ENCODE measurements around the gene RDH11. TPM values are rescaled to one million over a fixed set of nuclear protein-coding genes. Genes with fewer than 3 reads are reported as not detected.

Gene RDH11
- total and polyA plus RNA-seq, 2 donors: 63.8 to 72.1 TPM

GRCh38 chr14:67694791-67695393 is 672 bp downstream of the RDH11 start:
- Histone ChIP-seq H3K36me3 (ENCODE audit: insufficient read depth) (peaks cover 4% of the 10 kb centered on the region), H3K4me3 (ENCODE audit: low read depth, low read length) (peak overlapping the region; percentile 73), H3K4me1 (ENCODE audit: insufficient read depth) (peaks cover 2% of the 10 kb centered on the region), H3K27ac (ENCODE audit: low read depth) (peak overlapping the region; percentile 41)
- DNase-seq (ENCODE audit: extremely low spot score): peak; percentile 37
- WGBS: 2% methylated on average over 21 of the region's 21 CpGs

- peaks cover 6% of the 10 kb centered on the region for H3K36me3 ChIP-seq (ENCODE audit: insufficient read depth)
- H3K4me1 ChIP-seq (ENCODE audit: insufficient read depth): peaks cover 2% of the 10 kb centered on the region
- WGBS: 97% methylated on average over 4 of the region's 4 CpGs
- no peak overlapping the region for H3K27ac ChIP-seq (ENCODE audit: low read depth)
- no peak overlapping the region for H3K4me3 ChIP-seq (ENCODE audit: low read depth, low read length)
- no peak for DNase-seq (ENCODE audit: extremely low spot score)
These were observed 5.6 kb downstream of the RDH11 start for GRCh38 chr14:67690011-67690410.

GRCh38 chr14:67683842-67684241 is 11.7 kb downstream of the RDH11 start:
- peaks cover 2% of the 10 kb centered on the region for H3K36me3 ChIP-seq (ENCODE audit: insufficient read depth)
- H3K27ac ChIP-seq (ENCODE audit: low read depth): no peak overlapping the region
- no peak overlapping the region for H3K4me3 ChIP-seq (ENCODE audit: low read depth, low read length)
- DNase-seq (ENCODE audit: extremely low spot score): no peak
- H3K4me1 ChIP-seq (ENCODE audit: insufficient read depth): no peaks in the 10 kb centered on the region

GRCh38 chr14:67680941-67681340 is 14.6 kb downstream of the RDH11 start:
- H3K27ac ChIP-seq (ENCODE audit: low read depth): no peak overlapping the region
- no peaks in the 10 kb centered on the region for H3K36me3 ChIP-seq (ENCODE audit: insufficient read depth)
- no peaks in the 10 kb centered on the region for H3K4me1 ChIP-seq (ENCODE audit: insufficient read depth)
- no peak for DNase-seq (ENCODE audit: extremely low spot score)
- 75% methylated on average over 2 of the region's 2 CpGs for WGBS
- H3K4me3 ChIP-seq (ENCODE audit: low read depth, low read length): no peak overlapping the region

- 82% methylated on average over 3 of the region's 3 CpGs for WGBS
- no peak for DNase-seq (ENCODE audit: extremely low spot score)
- Histone ChIP-seq H3K4me1 (ENCODE audit: insufficient read depth) (no peaks in the 10 kb centered on the region), H3K27ac (ENCODE audit: low read depth) (no peak overlapping the region), H3K4me3 (ENCODE audit: low read depth, low read length) (no peak overlapping the region), H3K36me3 (ENCODE audit: insufficient read depth) (no peaks in the 10 kb centered on the region)
These were observed 15.4 kb downstream of the RDH11 start for GRCh38 chr14:67680121-67680602.

GRCh38 chr14:67679006-67679405 is 16.6 kb downstream of the RDH11 start:
- no peaks in the 10 kb centered on the region for H3K36me3 ChIP-seq (ENCODE audit: insufficient read depth)
- H3K27ac ChIP-seq (ENCODE audit: low read depth): no peak overlapping the region
- H3K4me1 ChIP-seq (ENCODE audit: insufficient read depth): no peaks in the 10 kb centered on the region
- 77% methylated on average over 2 of the region's 2 CpGs for WGBS
- no peak for DNase-seq (ENCODE audit: extremely low spot score)
- H3K4me3 ChIP-seq (ENCODE audit: low read depth, low read length): no peak overlapping the region

- Histone ChIP-seq H3K36me3 (ENCODE audit: insufficient read depth) (no peaks in the 10 kb centered on the region), H3K27ac (ENCODE audit: low read depth) (peak overlapping the region; percentile 98), H3K4me1 (ENCODE audit: insufficient read depth) (no peaks in the 10 kb centered on the region), H3K4me3 (ENCODE audit: low read depth, low read length) (peak overlapping the region; percentile 93)
- 32% methylated on average over 16 of the region's 16 CpGs for WGBS
- DNase-seq (ENCODE audit: extremely low spot score): no peak
These were observed 20.4 kb downstream of the RDH11 start for GRCh38 chr14:67675219-67675582.

- DNase-seq (ENCODE audit: extremely low spot score): peak; percentile 54
- whole genome bisulfite sequencing: under 1% methylated on average over 87 of the region's 87 CpGs
- Histone ChIP-seq H3K27ac (ENCODE audit: low read depth) (peak within 1 kb of the TSS; percentile 98), H3K4me1 (ENCODE audit: insufficient read depth) (no peaks in the 10 kb centered on the region), H3K4me3 (ENCODE audit: low read depth, low read length) (peak within 1 kb of the TSS; percentile 93), H3K36me3 (ENCODE audit: insufficient read depth) (no peaks in the 10 kb centered on the region)
These were observed 20.9 kb downstream of the RDH11 start, which contains the start of gene VTI1B for GRCh38 chr14:67674480-67675218. VTI1B (minus strand) TSS chr14:67674632; CDS start chr14:67674489, 143 bp downstream.

- under 1% methylated on average over 25 of the region's 25 CpGs for WGBS
- Histone ChIP-seq H3K27ac (ENCODE audit: low read depth) (peak overlapping the region; percentile 98), H3K4me1 (ENCODE audit: insufficient read depth) (no peaks in the 10 kb centered on the region), H3K4me3 (ENCODE audit: low read depth, low read length) (peak overlapping the region; percentile 93), H3K36me3 (ENCODE audit: insufficient read depth) (no peaks in the 10 kb centered on the region)
- peak; percentile 29 for DNase-seq (ENCODE audit: extremely low spot score)
These were observed 21.5 kb downstream of the RDH11 start for GRCh38 chr14:67674139-67674479.

- Histone ChIP-seq H3K4me3 (ENCODE audit: low read depth, low read length) (peak overlapping the region; percentile 93), H3K4me1 (ENCODE audit: insufficient read depth) (no peaks in the 10 kb centered on the region), H3K27ac (ENCODE audit: low read depth) (no peak overlapping the region), H3K36me3 (ENCODE audit: insufficient read depth) (no peaks in the 10 kb centered on the region)
- DNase-seq (ENCODE audit: extremely low spot score): no peak
- 42% methylated on average over 5 of the region's 5 CpGs for WGBS
These were observed 22.1 kb downstream of the RDH11 start for GRCh38 chr14:67673451-67673850.

- Histone ChIP-seq H3K27ac (ENCODE audit: low read depth) (no peak overlapping the region), H3K36me3 (ENCODE audit: insufficient read depth) (no peaks in the 10 kb centered on the region), H3K4me1 (ENCODE audit: insufficient read depth) (no peaks in the 10 kb centered on the region), H3K4me3 (ENCODE audit: low read depth, low read length) (no peak overlapping the region)
- DNase-seq (ENCODE audit: extremely low spot score): no peak
These were observed 27.0 kb downstream of the RDH11 start for GRCh38 chr14:67668559-67668958.

GRCh38 chr14:67666750-67667449 is 28.7 kb downstream of the RDH11 start:
- Histone ChIP-seq H3K4me1 (ENCODE audit: insufficient read depth) (no peaks in the 10 kb centered on the region), H3K4me3 (ENCODE audit: low read depth, low read length) (no peak overlapping the region), H3K36me3 (ENCODE audit: insufficient read depth) (no peaks in the 10 kb centered on the region), H3K27ac (ENCODE audit: low read depth) (no peak overlapping the region)
- WGBS: 18% methylated on average over 1 of the region's 1 CpG
- DNase-seq (ENCODE audit: extremely low spot score): no peak

- H3K4me1 ChIP-seq (ENCODE audit: insufficient read depth): no peaks in the 10 kb centered on the region
- H3K36me3 ChIP-seq (ENCODE audit: insufficient read depth): no peaks in the 10 kb centered on the region
- no peak overlapping the region for H3K27ac ChIP-seq (ENCODE audit: low read depth)
- DNase-seq (ENCODE audit: extremely low spot score): no peak
- H3K4me3 ChIP-seq (ENCODE audit: low read depth, low read length): no peak overlapping the region
- whole genome bisulfite sequencing: 81% methylated on average over 2 of the region's 2 CpGs
These were observed 29.7 kb downstream of the RDH11 start for GRCh38 chr14:67665868-67666267.

GRCh38 chr14:67663633-67664032 is 31.9 kb downstream of the RDH11 start:
- no peaks in the 10 kb centered on the region for H3K4me1 ChIP-seq (ENCODE audit: insufficient read depth)
- no peak for DNase-seq (ENCODE audit: extremely low spot score)
- H3K27ac ChIP-seq (ENCODE audit: low read depth): no peak overlapping the region
- 93% methylated on average over 4 of the region's 4 CpGs for WGBS
- H3K36me3 ChIP-seq (ENCODE audit: insufficient read depth): no peaks in the 10 kb centered on the region
- no peak overlapping the region for H3K4me3 ChIP-seq (ENCODE audit: low read depth, low read length)

Measured in urinary bladder (tissue), 4 donors.